ENCODE results near the gene TRMT10B. TPM values are rescaled to one million over a fixed set of nuclear protein-coding genes. Genes with fewer than 3 reads are reported as not detected.
"Not testable (repeated sequence)": the region's sequence is repeated elsewhere in the genome, so short reads cannot be mapped to it uniquely, and the experiment has no call there.

TRMT10B gene
- total and polyA plus RNA-seq, 12 donors, result 2.9 to 13.0 (median 8.9) TPM

GRCh38 chr9:37758747-37759146 is 5.1 kb downstream of the TRMT10B start:
- whole genome bisulfite sequencing, 4 donors, result 89 to 94% (median 91%) methylated on average over 3 of the region's 3 CpGs
- peaks cover 0 to 10% of the 10 kb centered on the region in 2 donors for H3K36me3 ChIP-seq (replicated peaks in 1 of 2)
- DNase-seq, result no peak
- no peaks in the 10 kb centered on the region for H3K27me3 ChIP-seq
- no peak overlapping the region for H3K27ac ChIP-seq
- H3K4me3 ChIP-seq, result no peak overlapping the region
- intact Hi-C loops (cut with DNase I), result loop anchor here in 1 of 2 donors (10.0 kb wide), 1 partner anchor 146 kb away; the partner anchor contains the start of gene SLC25A51
- no peak for TF ChIP-seq POLR2A (IDR thresholded peaks at IDR 0.05)
- no peak for TF ChIP-seq CTCF (IDR thresholded peaks at IDR 0.05)
- H3K9me3 ChIP-seq (replicated peaks in 1 of 3), result no peaks in the 10 kb centered on the region
- H3K4me1 ChIP-seq (replicated peaks in 1 of 2), result peaks cover 5 to 9% of the 10 kb centered on the region in 2 donors

- TF ChIP-seq POLR2A (IDR thresholded peaks at IDR 0.05) (no peak), CTCF (IDR thresholded peaks at IDR 0.05) (no peak)
- H3K4me1 ChIP-seq (replicated peaks in 1 of 2), result no peaks in the 10 kb centered on the region
- H3K27ac ChIP-seq, result no peak overlapping the region
- H3K4me3 ChIP-seq, result no peak overlapping the region
- no peak for DNase-seq
- 80 to 88% (median 83%) methylated on average over 7 of the region's 7 CpGs for WGBS, 4 donors
- intact Hi-C loops (cut with DNase I), result no loop called here
- H3K36me3 ChIP-seq (replicated peaks in 1 of 2), result peaks cover 0 to 15% of the 10 kb centered on the region in 2 donors
- H3K9me3 ChIP-seq (replicated peaks in 1 of 3), result no peaks in the 10 kb centered on the region
- no peaks in the 10 kb centered on the region for H3K27me3 ChIP-seq
Observed at GRCh38 chr9:37760416-37761161, 7.0 kb downstream of the TRMT10B start.

- H3K27ac ChIP-seq, result no peak overlapping the region
- WGBS, 4 donors, result 55 to 86% (median 78%) methylated on average over 3 of the region's 3 CpGs
- H3K27me3 ChIP-seq, result no peaks in the 10 kb centered on the region
- intact Hi-C loops (cut with DNase I), result no loop called here
- no peaks in the 10 kb centered on the region for H3K4me1 ChIP-seq (replicated peaks in 1 of 2)
- H3K4me3 ChIP-seq, result no peak overlapping the region
- H3K9me3 ChIP-seq (replicated peaks in 1 of 3), result no peaks in the 10 kb centered on the region
- DNase-seq, result no peak
- TF ChIP-seq POLR2A (IDR thresholded peaks at IDR 0.05) (no peak), CTCF (IDR thresholded peaks at IDR 0.05) (no peak)
- H3K36me3 ChIP-seq (replicated peaks in 1 of 2), result peaks cover 0 to 15% of the 10 kb centered on the region in 2 donors
Observed at GRCh38 chr9:37761511-37761910, 7.9 kb downstream of the TRMT10B start.

GRCh38 chr9:37765263-37765662 is 11.7 kb downstream of the TRMT10B start:
- H3K27me3 ChIP-seq; H3K4me1 ChIP-seq (replicated peaks in 1 of 2); H3K9me3 ChIP-seq (replicated peaks in 1 of 3); intact Hi-C loops (cut with DNase I); H3K4me3 ChIP-seq; DNase-seq; H3K27ac ChIP-seq: not testable (repeated sequence)
- WGBS, 4 donors, result 80 to 99% (median 96%) methylated on average over 5 to 6 of the region's 6 CpGs
- peaks cover 0 to 24% of the 10 kb centered on the region in 2 donors for H3K36me3 ChIP-seq (replicated peaks in 1 of 2)

GRCh38 chr9:37769306-37769705 is 15.7 kb downstream of the TRMT10B start:
- Histone ChIP-seq H3K27me3 (no peaks in the 10 kb centered on the region), H3K9me3 (replicated peaks in 1 of 3) (no peaks in the 10 kb centered on the region), H3K4me3 (no peak overlapping the region), H3K36me3 (replicated peaks in 1 of 2) (peaks cover 0 to 50% of the 10 kb centered on the region in 2 donors), H3K4me1 (replicated peaks in 1 of 2) (no peaks in the 10 kb centered on the region), H3K27ac (no peak overlapping the region)
- TF ChIP-seq CTCF (IDR thresholded peaks at IDR 0.05) (no peak), POLR2A (IDR thresholded peaks at IDR 0.05) (no peak)
- WGBS, 4 donors, result 86 to 95% (median 92%) methylated on average over 5 of the region's 5 CpGs
- intact Hi-C loops (cut with DNase I), result no loop called here
- DNase-seq, result no peak
